GM21390 (cell line): Measurements from ENCODE around the gene COL20A1.

ENCODE experiments used
- ATAC-seq: cut with Tn5 transposase; IDR thresholded peaks from one replicate; pipeline ENCODE4 v1.9.1; 2021; ENCODE audit not compliant: unreplicated experiment

COL20A1 gene

DNA sequence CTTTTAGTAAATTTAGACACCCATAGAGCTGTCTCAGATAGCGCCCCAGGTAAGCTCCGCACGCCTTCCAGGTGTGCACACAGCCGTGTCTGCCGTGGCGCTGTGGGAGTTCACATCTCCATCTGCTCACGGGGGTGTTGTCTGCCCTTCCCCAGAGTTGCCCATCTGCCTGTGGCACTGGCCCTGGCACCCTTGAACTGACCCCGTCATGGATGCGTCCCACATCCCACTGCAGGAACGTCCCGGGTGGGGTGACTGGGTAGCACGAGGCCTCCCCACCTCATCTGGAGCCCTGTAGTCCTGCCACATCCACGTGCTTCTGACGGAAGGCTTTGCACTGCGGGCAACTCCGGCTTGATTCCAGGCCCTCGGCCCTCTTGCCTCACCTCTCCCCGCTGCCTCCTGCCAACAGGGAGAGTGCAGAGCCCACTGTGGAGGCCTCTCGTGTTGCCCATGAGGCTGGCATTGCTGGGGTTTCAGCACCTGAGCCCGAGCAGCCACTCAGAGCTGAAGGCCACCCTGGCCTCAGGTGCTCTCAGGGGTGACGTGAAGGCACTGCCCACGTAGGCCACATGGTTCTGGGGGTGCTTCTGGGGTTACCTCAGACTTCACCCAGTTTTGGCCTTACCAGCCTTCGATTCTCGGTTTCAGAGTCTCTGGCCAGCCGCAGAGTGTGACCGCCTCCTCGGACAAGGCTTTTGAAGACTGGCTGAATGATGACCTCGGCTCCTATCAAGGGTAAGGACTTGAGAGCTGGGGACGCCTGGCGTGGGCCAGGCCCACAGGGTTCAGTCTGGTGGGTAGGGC, 15.3 kb upstream of the COL20A1 start:
- ATAC-seq, result no peak

DNA sequence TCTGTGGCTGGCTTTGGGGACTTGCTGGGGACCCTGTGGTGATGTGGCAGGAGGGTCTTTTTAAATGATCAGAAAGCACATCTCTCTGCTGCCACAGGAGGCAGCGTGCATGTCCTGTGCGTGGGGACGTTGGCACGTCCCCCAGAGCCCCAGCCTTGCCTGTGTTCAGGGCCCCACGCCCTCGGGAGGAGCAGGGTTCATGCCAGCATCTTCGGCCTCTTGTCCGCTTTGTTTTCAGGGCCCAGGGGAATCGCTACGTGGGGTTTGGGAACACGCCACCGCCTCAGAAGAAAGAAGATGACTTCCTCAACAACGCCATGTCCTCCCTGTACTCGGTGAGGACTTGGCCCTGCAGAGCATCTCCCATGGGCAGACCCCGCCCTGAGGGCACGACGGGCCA, 14.3 kb upstream of the COL20A1 start:
- ATAC-seq, result no peak

DNA sequence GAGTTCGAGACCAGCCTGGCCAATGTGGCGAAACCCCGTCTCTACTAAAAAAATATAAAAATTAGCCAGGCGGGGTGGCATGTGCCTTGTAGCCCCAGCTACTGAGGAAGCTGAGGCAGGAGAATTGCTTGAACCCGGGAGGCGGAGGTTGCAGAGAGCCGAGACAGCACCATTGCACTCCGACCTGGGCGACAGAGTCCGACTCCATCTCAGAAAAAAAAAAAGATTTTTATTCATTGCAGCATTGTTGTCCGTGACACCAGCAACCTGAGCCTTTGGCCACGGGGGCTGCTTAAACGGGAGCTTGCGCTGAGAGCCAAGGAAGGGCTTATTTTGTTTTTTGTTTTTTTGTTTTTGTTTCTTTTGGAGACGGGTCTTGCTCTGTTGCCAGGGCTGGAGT, 13.1 kb upstream of the COL20A1 start:
- ATAC-seq, result no peak

DNA sequence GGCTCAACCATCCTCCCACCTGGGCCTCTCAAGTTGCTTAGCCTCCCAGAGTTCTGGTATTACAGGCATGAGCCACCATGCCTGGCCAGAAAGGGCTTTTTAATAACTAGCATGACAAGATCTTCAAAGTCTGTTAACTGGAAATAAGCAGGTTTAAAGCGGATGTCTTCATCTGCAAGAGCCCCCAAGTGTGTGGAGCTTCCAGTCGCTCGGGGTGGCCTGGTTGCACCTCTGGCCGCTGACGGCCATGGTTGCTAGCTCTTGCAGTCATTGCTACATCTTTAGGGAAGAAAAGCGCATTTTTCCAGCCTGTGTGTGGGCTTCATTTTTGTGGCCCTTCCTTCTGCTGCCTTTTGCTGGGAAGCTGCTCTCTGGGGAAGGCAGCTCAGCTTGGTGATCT, 12.6 kb upstream of the COL20A1 start:
- no peak for ATAC-seq

DNA sequence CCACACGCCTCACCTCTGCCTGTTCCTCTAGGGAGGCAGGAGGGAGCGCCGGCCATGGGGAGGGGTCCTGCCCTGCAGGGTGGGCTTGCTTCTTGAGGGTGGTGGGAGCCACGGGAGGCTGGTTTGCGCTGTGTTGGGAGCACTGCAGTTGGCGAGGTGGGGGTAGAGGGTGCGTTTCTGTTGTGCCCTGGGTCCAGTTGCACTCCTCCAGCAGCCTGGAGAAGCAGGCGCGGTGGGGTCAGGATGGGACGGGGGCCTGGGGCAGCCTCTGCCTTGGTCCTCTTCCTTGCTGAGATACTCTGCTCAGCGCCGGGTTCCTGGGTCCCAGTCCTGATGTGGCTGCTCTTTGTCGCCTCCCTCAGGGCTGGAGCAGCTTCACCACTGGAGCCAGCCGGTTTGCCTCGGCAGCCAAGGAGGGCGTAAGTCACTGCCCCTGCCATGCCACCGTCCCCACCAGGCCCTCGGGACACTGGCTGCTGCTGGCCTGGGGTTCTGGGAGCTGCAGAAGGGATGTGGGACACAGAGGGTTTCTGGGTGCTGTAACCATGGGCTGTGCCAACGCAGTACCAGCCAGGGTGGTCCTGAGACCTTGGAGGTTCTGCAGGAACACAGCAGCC, 11.9 kb upstream of the COL20A1 start:
- no peak for ATAC-seq

DNA sequence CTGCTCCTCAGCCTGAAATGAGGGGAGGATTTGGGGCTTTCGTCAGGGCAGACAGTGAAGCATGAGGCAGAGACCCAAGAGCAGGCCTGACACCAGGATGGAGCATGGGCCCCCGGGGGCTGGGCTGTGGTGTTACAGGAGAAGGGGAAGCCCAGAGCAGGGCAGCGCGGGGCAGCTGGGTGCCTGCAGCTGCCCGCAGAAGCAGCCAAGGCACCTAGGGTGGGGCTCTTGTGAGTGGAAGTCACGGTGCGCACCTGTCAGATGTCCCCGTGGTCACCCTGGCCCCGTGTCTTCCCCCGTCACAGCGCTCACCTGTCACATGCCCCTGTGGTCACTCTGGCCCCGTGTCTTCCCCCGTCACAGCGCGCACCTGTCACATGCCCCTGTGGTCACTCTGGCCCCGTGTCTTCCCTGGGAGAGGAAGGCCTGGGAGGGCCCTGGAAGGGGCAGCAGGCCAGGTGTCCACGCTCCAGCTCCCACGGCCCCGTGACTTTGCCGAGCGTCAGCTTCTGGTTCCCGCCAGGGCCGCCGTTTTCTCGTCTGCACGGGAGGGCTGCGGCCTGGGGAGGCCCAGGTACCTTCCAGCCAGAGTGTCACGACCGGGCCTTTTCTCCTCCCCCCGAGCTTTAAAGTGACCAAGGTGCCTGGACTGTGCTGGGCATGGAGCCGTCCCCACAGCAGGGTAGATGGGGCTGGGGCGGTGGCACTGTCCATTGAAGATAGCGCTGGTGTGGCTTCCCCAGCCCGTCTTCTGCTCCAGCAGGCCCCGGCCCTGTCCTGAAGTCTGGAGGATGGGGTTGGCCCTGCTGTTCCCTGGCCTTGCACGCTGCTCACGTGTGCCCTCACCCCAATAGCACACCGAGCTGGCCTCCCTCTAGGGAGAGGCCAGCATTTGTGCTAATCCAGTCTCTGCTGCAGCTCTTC, 11.0 kb upstream of the COL20A1 start:
- no peak for ATAC-seq

DNA sequence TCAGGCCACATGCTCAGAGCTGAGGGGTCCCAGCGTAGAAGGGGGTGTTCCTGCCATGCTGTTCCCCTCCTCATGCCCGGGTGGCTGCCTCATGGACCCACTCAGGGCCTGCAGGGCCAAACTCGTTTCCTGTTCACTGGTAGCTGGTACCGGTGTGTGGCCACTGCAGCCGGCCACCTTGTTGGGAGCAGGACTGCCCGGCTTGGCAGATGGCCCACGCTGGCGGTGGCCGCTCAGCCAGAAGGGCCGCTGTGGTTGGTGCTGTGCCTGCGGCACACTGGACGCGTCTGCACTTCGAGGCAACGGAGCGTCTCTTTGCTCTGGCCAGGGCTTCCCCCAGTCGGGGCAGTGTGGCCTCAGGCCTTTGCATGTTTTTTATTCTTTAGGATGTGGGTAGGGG, 10.0 kb upstream of the COL20A1 start:
- ATAC-seq, result no peak

DNA sequence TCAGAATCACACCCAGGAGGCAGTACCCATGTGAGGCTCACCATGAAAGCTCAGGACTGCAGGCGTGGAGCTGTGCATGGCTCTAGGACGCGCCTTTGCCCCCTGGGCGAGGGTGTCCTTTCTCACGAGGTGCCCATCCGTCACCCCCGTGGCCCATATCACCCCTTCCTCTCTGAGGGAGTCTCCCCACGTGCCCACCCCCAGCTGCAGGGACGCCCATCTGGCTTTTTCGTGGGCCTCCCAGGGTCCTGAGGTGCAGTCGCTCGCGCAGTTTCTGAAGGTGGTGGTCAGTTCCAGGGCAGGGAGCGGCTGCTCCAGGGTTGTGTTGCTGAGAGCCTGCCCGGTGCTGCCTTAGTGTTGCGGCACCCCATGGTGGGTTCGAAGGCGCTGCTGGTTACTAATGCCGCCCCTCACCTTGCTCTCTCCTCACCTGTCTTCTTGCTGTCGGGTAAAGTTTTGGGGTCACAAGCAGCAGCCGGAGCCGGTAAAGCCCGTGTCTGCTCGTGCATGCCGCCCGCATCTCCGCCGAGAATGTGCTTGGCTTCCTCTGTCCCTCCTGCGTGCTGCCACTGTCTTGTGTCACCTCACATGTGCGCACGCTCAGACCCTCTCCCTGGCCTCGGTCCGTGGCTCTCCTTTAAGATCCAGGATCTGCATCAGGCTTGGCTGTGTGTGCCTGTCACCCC, 9.4 kb upstream of the COL20A1 start:
- ATAC-seq, result no peak

DNA sequence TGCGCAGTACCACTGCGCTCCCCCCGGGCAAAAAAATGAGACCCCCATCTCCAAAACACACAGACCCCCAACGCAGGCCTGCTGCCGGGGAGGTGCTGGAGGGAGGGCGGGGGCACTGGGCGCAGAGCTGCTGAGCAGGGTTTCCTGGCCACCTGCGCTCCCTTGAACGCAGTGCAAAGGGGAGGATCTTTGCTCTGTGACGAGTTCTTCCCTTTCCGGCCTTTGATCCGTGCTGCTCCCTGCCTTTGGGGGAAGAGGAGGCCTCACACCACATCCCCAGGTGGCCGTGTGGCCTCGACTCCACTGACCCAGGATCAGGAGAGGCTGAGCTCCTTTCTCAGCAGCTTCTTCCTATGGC, 8.9 kb upstream of the COL20A1 start:
- ATAC-seq, result no peak

DNA sequence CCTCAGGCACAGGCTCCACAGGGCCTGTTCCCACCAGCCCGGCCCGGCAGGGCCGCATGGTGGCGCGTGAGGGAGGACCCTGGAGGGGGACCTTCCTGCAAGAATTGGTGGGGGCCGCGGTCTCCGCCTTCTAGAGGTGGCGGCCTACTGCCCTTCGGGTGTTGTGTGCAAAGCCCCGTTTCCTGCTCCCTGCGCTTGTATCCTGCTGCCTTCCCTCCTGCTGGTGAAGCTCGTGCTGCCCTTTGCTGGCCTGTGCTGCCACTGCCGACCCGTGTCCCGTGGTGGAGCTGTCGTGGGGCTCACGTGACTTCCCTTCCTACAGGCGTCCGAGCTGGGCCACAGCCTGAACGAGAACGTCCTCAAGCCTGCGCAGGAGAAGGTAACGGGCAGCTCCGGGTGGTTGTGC, 8.4 kb upstream of the COL20A1 start:
- ATAC-seq, result no peak

DNA sequence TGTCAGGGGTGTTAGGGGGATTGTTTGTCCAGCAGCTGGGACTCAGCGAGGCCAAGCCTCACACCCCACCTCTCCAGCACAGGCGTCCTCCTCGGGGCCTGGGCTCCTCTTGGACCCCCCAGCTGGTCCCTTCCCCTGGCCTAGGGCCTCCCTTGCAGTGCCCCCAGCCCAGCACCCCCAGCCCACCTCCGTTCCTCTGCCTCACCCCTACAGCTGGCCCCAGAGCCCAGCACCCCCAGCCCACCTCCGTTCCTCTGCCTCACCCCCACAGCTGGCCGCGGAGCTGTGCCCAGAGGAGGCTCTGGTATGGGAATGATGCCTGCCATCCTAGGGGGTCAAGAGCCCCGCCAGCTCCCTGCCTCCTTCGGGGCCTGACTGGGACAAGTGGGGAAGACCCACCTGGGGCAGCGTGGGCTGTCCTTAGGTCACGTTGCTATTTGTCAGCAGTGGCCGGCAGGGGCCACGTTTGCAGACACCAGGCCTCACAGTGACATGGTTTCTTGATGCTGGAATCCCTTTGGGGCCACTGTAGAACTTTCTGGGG, 7.9 kb upstream of the COL20A1 start:
- no peak for ATAC-seq

DNA sequence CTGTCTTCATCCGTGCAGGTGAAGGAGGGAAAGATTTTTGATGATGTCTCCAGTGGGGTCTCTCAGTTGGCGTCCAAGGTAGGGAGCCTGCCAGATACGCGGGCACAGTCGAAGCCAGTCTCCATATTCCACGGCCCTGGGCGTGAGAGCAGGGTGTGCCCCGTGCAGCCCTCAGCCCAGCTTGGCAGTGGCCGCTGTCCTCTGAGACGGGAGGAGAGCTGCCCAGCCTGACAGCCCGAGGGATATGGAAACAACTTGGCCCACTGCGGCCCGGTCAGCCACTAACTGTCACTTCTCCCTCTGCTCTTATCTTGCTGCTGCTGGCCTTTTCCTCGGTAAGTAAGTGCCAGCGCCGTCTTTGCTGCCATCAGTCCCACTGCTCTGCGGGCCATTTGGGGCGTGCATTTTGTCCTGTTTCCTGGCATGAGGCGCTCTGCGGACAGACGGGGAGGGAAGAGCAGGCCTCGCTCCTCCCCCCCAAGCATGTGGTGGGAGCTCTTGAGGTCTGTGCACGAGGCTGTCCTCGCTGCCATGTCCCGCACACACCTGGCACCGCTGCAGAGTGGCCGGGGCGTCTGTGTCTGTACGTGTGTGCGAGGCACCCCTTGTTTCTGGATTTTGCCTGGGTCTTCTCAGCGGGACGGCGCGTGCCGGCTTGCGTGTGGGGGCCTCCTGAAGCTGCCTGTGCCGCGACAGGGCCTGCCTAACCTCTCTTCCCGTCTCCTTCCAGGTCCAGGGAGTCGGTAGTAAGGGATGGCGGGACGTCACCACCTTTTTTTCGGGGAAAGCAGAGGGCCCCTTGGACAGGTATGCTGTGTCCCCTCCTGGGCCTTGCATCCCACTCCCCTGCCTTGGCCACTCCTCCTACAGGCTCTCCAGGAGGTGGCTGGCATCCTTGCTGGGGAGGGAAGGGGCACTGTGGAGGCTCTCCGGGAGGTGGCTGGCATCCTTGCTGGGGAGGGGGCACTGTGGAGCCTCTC, 7.1 kb upstream of the COL20A1 start:
- ATAC-seq, result no peak

DNA sequence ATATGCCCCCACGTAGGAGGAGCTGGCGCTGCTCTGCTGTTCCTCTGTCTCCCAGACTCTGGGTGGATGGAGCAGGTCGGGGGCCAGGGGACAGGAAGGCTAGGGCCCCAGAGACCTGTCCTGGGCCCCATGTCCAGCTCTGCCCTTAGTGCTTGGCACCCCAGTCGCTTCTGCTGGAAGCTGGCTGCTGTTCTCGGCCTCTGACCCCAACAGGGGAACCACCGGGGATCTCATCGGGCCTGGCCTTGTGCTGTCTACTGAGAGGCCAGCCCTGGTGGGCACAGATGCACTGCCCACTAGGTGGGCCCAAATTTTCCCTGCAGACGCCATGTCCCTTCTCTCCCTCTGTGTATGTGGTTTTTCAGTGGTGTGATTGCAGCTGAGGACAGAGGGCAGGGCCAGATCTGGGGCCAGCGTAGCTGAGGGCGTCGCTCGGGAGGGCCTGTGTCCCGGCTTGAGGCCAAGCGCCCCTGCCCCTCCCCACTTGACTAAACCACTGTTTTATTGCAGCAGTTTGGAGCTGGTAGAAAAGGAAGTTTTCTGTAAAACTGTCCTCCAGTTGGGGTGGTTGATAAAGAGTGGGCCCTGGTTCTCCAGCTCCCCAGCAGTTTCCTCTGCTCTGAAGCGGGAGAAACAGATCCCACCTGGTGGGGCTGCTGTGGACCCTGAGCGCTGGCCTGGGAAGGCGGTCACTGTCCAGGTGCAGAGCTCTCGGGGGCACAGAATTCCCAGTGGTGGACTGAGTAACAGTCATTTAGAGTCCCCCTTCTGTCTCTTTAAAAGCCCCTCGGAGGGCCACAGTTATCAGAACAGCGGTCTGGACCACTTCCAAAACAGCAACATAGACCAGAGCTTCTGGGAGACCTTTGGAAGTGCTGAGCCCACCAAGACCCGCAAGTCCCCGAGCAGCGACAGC, 5.9 kb upstream of the COL20A1 start:
- no peak for ATAC-seq

DNA sequence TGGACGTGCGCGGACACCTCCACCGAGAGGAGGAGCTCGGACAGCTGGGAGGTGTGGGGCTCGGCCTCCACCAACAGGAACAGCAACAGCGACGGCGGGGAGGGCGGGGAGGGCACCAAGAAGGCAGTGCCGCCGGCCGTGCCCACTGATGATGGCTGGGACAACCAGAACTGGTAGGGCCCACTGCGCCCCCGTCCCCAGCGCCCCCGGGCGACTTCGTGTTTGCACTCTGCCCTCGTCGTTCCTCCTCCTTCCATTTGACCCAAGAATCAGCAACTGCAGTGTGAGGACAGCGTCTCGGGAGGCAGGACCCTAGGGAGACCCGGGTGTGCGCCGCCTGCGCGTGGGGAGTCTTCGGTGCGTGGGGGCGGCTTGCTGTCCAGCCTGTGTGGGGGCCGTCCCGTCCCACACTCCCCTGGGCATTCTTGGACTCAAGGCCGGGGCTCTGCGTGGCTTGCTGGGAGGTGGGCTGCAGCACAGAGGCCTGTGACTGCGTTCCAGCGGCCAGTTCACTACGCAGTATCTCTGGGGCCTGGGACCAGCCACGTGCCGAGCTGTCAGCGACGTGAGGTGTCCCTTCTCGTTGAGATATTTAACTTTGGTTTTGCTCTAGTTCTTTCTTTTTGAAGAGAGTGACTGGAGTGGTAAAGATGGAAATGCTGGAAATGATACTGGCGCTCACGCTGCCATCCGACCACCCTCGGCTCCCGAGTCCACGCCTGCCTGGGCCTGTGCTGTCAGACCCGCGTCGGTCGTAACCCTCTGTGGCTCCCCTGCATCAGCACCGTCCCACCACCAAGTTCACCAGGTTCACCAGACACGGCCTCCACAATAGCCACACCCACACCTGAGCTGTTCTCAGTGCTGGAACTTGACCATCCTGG, 5.0 kb upstream of the COL20A1 start:
- ATAC-seq, result no peak

DNA sequence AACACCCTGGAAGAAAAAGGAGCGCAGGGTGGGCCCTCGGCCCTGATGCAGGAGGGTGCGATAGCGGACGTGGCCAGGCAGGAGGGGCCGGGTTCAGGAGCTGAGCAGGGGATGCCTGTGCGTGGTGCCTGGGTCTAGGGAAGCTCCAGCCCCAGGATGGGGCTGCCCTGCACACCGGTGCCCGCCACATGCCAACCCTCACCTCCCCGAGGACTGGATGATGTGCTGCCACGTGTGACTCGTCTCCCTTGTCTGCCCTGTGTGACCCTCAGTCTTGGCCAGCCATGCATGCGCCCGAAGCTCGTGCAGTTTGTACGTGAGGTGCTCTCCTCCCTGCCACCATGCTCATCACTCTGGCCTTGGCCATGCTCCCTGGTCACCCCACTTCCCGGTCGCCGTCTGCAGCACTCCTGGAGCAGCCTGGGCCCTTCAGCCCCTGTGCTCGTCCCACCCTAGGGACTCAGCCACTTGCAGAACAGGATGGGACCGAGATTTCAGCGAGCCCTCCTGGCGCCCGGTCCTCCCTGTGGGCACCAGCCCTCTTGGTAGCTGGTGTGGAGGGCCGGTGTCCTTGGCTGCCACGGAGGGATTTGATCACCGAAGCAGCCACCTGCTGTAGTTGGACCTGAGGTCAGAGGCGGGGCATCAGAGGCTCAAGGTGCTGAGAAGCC, 4.3 kb upstream of the COL20A1 start:
- ATAC-seq, result no peak

DNA sequence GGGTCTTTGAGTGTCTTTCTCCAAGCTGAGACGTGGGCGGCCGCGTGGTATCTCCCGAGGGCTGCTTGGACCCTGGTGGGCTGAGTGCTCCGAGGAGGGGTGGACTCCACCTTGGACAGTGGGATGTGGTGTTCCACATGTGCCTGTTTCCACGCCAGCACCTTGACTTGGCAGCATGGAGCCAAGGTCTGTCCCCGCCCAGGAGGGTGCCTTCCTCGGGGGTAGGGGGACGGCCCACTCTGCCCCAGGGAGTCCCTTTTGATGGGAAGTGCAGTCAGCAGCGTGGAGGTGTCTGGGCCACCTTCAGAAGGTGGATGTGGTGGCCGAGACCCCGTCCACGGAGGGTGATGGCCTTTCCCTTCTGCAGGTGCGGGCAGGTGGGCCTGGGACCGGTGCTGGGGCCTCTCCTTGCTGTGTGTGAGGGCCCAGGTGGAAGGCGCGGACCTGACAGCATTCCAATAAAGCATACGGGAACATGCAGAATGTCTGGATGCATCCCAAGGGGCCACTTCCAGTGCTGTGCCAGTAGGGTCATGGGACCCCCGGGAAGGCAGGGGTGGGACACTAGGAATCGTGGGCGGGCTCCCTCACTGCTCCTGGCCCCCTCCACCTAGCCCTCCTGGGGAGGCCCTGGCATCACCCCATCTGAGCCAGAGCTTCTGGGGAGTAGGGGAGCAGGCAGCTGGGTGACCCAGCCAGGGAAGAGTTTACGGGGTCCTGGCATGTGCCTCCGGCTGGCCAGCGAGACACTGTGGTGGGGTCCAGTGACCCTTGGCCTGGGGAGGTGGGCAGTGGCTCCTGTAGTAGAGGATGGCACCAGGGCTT, 3.5 kb upstream of the COL20A1 start:
- no peak for ATAC-seq
